COLO668 (cell line): ENCODE data around the gene CKM.
"Not testable (repeated sequence)": the region's sequence is repeated elsewhere in the genome, so short reads cannot be mapped to it uniquely, and the experiment has no call there.

Experiments used
- DNase-seq: peaks from one replicate; lab custom pipeline; 2025; ENCODE audit not compliant: unreplicated experiment; lab: John Stamatoyannopoulos, UW

CKM gene

DNA sequence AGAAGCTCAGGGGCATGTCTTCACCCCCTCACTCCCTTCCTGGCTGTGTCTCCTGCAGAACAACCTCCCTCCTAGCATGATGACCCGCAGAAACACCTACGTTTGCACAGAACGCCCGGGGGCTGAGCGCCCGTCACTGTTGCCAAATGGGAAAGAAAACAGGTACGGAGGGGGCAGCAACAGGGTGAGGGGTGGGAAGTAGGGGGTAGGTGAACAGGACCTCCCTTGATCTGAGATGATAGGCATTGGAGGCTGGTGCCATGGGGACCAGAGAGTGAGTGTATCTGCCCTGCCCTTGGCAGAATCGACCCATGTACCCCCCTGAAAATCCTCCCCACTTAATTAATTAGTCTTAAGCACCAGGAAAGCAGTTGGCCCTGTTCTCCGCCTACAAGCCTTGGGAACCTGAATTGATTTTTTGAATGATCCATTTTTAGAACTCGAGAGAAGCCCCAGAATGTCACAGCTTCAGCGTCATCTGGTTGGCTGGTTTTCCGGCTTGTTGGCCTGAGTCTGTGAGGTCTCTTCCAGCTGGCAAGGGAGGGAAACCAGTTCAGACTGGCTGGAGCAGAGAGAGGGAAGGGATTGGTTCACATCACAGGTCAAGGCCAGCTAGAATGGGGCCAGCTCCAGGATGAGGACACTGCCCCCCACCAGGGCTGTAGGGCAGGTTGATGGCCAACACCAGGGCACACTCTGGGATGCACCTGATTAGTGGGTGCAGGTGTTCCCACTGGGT lies 28.2 kb downstream of the CKM start:
- no peak for DNase-seq

DNA sequence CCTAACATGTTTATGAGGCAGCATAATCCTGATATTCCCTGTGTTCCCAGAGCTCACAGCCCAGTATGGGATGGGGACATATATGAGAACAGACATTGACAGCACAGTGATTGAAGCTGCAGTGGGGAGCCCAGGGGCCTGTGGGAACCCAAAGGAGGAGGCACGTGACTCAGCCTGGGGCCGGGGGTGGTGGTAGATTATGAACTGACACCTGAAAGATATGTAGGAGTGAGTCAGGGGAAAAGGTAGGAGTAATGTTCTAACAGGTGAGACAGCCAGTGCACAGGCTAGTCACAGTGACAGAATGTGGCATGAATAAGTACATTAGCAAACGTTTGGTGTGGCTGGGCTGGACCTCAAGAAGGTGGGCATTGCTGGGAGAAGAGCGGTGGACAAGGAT lies 29.0 kb downstream of the CKM start:
- DNase-seq: no peak

DNA sequence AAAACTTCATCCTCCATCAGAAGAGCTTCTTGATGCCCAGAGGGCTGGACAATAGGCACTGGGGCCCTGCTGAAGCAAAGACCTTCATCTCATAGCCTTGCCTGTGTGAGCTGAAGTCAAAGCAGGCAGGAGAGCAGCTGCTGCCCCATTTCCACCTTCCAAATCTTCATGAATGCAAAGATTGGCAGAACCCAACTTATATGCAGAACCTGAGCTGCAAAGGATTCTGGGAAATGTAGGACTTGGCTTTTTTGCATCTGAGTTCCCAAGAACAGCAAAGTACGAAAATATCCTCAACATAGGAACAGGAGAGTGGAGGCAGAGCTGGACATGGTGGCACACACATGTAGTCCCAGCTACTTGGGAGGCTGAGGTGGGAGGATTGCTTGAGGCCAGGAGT lies 30.8 kb downstream of the CKM start:
- no peak for DNase-seq

DNA sequence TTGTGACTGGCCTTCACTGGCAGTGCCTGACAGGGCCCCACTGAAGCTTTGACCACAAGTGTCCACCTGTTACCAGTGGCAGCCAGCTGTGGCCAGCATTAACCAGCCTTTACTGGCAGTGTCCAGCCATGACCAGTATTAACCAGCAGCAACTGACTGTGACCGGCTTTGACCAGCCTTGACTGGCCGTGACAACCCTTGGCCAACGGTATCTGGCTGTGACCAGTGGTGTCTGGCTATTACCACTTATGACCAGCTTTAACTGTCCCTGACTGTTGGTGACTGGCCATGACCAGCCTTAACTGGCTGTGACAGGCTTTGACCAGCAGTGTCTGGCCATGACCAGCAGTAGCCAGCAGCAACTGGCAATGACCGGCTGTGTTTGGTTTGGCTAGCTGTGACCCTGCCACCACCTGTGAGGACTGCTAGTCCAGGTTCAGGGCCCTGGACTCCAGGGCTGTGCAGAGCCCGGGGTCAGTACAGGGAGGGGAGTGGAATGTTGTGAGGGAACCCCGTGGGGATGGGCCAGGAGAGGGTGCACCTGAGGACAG lies 32.2 kb downstream of the CKM start:
- DNase-seq: no peak

DNA sequence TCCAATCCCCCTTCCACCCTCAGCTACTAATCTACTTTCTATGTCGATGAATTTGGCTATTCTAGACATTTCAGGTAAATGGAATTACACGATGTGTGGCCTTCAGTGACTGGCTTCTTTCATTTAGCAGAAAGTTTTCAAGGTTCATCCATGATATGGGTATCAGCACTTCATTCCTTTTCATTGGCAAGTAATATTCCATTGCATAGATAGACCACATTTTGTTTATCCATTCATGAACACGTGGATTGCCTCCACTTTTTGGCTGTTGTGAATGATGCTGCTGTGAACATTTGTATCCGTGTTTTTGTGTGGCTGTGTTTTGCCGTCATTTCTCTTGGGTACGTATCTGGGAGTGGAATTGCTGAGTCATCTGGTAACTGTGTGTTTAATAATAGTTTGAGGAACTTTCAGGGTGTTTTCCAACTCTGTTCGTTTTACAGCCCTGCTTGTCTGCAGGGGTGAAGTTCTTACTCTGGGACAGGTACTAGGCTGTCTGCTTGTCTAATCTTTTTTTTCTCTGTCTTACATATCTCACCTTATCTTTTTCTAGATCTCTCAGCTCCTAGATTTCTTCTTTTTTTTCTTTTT lies 39.1 kb downstream of the CKM start:
- DNase-seq: no peak

DNA sequence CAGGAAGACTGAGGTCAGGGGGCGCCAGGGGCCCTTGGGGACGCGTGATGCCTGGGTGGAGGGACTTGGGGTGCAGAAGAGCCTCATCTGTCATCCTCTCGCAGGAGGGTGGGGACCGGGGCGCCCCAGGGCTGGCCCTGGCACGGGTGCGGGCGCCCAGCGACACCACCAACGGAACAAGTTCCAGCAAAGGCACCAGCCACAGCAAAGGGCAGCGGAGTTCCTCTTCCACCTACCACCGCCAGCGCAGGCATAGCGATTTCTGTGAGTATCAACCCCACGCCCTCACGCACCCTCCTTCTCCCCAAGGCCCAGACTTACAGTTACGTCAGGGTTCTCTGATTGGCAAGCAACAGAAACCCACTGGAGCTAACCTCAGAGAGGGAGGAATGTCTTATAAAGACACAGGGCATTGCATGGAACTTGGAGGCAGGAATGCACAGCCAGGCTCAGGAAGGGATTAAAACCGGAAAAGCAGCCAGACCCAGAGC lies 42.2 kb downstream of the CKM start:
- no peak for DNase-seq

DNA sequence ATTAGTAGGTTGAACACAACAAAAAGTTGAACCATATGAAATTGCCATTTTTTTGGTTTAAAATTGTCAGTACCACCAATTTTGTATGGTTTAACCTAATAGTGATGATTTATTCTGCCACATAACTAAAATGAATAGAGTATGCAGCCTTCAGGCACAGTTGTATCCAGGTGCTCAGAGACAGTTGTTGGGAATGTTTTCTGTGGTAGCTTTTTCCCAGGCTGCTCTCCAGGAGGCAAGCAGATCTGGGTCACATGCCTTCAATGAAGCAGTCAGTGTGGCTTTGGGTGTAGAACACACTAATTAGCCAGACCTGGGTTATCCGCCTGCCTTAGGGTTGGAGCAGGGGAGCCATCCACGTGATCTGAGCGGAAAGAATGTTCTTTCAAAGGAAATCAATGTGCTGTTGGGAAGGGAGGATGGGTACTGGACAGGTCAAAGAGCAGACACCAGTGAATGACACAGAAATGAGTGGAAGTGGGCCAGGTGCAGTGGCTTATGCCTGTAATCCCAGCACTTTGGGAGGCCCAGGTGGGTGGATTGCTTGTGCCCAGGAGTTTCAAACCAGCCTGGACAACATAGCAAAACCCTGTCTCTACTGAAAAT lies 43.0 kb downstream of the CKM start:
- no peak for DNase-seq

DNA sequence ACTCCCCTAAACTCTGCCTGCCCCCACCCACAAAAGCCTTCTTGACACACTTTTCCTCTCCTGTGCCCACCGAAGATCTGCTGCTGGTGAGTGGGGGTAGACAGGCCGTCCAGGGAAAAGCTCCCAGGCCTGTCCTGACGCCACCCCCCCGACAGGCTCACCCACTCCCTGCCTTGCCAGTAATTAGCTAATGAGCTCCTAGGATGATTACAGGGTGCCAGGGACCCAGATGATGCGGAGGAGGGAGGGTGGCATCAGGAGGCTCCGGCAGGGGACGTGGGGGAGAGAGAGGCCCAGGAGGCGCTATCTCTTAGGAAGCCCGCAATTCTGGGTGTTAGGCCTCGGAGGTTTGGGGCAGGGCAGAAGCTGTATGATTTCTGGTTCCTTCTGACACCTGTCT lies 44.6 kb downstream of the CKM start:
- DNase-seq: no peak

DNA sequence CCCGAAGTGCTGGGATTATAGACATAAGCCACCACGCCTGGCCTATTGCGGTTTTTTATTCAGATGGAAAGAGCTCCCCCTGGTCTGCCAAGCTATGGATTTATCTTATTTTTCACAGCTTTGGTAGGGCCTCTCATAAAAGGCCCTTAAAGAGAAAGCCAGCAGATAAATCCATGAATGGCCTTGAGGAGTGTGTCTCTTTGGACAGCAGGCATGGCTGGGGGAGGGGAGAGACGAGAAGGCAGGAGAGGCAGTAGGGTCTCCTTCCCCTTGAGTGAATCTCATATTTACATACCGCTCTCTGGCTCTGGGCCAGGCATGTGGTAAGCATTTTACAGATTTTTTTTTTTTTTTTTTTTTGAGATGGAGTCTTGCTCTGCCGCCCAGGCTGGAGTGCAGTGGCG lies 46.4 kb downstream of the CKM start:
- peak; percentile 12 for DNase-seq

DNA sequence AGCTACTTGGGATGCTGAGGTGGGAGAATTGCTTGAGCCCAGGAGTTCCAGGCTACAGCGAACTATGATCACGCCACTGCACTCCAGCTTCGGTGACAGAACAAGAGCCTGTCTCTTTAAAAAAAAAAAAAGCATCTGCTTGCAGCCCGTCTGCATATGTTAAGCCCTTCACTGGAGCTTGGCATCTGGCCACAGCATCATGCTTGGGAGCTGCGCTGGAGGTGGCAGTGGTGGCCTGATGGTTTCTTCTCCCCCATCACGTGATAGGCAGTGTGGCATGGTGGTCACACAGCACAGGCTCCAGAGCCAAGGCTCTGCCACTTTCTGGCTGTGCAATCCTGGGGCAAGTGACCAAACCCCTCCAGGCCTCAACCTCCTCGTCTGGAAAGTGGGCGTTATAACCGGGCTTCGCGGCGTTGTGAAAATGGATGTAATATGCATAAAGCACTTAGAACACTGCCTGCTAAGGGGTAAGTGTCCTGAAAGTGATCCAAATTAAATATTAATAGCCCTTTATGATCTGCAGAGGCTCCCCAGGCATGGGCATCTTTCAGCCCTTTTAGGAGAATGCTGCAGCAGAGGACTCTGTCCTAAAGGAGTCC lies 47.2 kb downstream of the CKM start:
- peak; percentile 5 for DNase-seq

DNA sequence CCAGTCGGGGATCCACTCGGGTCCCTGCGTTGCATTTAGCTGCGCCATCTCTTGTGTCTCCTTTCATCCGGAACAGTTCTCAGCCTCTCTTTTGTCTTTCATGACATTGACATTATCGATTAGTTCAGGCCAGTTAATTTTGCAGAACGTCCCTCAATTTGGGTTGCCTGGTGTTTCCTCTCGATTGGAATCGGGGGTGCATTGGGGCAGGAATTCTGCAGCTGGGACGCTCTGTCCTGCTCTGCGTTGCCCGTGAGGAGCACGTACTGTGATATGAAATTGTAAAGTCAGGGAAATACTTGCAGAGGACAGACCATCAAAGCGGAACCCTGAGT lies 49.2 kb downstream of the CKM start:
- no peak for DNase-seq

DNA sequence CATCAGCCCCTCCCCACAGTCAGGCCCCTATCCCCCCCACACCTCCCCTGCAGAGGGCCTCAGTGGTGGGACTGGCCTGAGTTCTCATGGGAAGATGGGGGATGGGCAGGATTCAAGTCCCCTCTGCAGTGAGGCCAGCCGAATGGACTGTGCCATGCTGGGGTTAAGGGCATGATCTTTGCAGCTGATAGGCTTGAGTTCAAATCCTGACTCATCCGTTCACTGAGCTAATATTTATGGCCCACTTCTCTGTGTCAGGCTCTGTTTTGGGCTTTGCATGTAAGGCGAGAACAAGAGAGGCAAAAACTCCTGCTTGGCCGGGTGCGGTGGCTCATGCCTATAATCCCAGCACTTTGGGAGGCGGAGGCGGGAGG lies 51.0 kb downstream of the CKM start:
- no peak for DNase-seq

DNA sequence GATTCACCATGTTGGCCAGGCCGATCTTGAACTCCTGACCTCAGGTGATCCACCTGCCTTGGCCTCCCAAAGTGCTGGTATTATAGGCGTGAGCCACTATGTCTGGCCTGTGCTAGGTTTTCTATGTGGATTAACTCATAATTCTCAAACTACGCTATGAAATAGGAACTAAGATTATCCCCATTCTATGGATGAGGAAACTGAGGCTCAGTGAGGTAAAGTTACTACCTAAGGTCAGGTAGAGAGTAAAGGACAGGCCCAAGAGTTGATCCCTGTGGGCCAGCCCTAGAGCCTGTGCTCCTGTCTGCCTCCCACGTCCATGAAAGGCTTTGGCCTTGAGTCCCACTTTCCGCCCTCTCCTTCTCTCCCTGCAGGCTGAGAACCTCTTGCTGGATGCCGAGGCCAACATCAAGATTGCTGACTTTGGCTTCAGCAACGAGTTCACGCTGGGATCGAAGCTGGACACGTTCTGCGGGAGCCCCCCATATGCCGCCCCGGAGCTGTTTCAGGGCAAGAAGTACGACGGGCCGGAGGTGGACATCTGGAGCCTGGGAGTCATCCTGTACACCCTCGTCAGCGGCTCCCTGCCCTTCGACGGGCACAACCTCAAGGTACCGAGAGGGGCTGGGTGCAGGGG lies 51.5 kb downstream of the CKM start:
- DNase-seq: no peak

DNA sequence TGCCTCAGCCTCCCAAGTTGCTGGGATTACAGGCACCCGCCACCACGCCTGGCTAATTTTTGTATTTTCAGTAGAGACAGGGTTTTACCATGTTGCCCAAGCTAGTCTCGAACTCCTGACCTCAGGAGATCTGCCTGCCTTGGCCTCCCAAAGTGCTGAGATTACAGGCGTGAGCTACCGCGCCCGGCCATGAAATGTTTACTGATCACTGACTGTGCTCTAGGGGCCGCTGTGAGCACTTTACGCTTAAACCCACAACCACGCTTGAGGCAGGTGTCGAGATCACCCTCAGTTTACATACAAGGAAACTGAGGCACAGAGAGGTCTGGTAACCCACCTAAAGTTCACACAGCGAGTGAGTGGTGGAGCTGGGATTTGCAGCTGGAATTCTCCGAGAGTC lies 52.7 kb downstream of the CKM start:
- DNase-seq: not testable (repeated sequence)

DNA sequence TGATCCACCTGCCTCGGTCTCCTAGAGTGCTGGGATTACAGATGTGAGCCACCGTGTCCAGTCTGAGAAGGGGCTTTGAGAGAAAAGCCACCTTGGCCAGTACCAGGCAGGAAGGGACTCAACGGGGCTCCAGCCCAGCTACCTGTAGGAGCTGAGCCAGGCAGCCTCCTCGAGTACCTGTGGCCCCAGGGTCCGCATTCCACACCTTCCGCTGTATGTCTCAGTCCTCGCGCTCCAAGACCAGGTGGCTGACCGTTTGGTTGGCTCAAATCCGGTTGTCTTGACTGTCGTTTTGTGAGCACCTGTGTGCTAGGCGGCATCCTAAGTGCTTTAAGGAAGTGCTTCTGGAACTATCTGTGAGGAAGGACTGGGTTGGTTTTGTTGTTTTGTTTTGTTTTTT lies 55.4 kb downstream of the CKM start:
- DNase-seq: no peak

DNA sequence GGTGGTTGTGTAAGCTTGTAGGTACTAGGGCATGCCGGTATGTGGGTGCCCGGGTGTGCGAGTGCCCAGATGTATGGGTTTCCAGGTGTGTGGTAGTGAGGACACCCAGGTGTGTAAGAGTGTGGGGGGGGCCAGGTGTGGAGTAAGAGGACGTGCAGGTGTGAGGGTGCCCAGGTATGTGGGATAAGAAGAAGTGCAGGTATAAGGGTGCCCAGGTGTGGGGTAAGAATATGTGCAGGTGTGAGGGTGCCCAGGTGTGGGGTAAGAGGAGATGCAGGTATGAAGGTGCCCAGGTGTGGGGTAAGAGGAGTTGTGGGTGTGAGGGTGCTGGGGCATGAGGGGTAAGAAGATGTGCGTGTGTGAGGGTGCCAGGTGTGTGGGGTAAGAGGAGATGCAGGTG lies 57.3 kb downstream of the CKM start:
- DNase-seq: no peak

DNA sequence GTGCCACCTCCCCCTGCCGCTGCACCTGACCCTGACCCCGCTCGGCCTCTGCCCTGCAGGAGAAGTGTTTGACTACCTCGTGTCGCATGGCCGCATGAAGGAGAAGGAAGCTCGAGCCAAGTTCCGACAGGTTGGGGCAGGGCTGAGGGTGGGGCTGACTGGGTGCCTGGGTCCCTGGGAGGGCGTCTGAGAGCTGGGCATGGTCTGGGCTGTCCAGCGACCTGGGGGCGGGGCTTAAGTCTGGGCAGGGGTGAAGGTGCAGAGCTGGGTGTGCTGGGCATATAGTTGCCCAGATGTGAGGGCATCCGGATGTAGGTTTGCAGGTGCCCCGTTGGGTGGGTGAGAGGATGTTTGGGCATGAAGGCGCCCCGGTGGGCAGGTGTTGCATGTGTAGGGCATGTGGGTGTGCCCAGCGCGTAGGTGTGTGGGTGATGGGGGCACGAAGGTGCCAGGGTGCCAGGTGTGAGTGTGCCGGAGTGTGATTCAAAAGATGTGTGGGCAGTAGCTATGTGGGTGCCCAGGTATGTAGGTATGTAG lies 57.8 kb downstream of the CKM start:
- no peak for DNase-seq

DNA sequence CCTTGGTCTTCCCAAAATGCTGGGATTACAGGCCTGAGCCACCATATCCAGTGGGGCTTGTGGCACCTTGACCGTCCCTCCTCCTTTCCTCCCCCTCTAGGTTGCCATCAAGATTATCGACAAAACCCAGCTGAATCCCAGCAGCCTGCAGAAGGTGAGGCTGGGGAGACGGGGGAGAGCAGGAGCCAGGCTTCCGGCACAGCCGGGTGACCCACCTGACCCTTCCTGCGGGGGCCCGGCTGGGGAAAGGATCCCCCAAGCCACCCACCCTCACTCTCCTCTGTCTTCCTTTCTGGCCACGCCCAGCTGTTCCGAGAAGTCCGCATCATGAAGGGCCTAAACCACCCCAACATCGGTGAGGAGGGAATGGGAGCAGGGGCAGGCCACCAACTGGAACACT lies 59.7 kb downstream of the CKM start:
- DNase-seq: no peak

DNA sequence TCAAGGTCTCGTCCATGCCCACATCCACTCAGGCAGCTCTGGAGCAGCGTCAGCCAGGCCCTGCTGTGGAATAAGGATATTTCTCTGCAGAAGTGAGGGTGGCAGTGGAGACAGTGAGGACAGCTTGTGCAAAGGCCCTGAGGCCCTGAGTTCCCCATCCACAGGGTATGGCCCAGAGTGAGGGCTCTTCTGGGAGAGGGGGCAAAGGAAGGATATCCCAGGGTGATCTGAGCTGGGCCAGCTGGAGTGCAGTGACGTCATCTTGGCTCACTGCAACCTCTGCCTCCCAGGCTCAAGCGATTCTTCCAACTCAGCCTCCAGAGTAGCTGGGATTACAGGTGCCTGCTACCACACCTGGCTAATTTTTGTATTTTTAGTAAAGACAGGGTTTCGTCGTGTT lies 60.1 kb downstream of the CKM start:
- no peak for DNase-seq

DNA sequence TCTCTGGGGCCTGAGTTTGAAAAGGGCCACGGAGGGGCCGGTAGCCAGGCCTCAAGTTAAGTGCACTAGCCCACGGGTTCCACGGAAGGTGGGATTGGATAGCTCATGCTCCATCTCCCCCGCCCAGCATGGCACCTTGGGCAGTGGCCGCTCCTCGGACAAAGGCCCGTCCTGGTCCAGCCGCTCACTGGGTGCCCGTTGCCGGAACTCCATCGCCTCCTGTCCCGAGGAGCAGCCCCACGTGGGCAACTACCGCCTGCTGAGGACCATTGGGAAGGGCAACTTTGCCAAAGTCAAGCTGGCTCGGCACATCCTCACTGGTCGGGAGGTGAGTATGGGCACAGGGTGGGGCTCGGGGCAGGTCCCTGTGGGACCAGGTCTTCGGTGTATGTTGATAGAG lies 63.8 kb downstream of the CKM start:
- no peak for DNase-seq

DNA sequence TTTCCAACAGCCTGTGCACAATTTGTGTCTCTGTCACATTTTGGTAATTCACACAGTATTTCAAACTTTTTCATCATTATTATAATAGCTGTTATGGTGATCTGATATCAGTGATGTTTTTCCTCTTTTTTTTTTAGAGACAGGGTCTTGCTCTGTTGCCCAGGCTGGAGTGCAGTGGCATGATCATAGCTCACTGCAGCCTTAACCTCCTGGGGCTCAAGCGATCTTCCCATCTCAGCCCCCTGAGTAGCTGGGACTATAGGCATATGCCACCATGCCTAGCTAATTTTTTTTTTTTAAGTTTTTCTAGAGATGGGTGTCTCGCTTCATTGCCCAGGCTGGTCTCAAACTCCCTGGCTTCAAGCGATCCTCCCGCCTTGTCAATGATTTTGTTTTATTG lies 65.8 kb downstream of the CKM start:
- DNase-seq: no peak
